Ishikawa (cell line): ENCODE data around the gene CYFIP2.

Experiments used
- CEBPB ChIP-seq: IDR thresholded peaks from 2 replicates; pipeline ENCODE4 v1.6.1; 2012
- CREB1 ChIP-seq: IDR thresholded peaks from 2 replicates; pipeline ENCODE4 v1.6.1; 2012; ENCODE audit warnings: low read depth
- EGR1 ChIP-seq: IDR thresholded peaks from 2 replicates; pipeline ENCODE4 v1.6.1; 2012
- EP300 ChIP-seq: IDR thresholded peaks from 2 replicates; pipeline ENCODE4 v1.6.1; 2012; ENCODE audit warnings: borderline replicate concordance
- FOXM1 ChIP-seq: IDR thresholded peaks from 2 replicates; pipeline ENCODE4 v1.6.1; 2012; ENCODE audit warnings: low read depth, borderline replicate concordance
- MAX ChIP-seq: IDR thresholded peaks from 2 replicates; pipeline ENCODE4 v1.6.1; 2012
- NFIC ChIP-seq: IDR thresholded peaks from 2 replicates; pipeline ENCODE4 v1.6.1; 2012
- RAD21 ChIP-seq: IDR thresholded peaks from 2 replicates; pipeline ENCODE4 v1.6.1; 2012; ENCODE audit warnings: low read depth
- TCF12 ChIP-seq: IDR thresholded peaks from 2 replicates; pipeline ENCODE4 v1.6.1; 2012; ENCODE audit warnings: low read depth
- TEAD4 ChIP-seq: IDR thresholded peaks from 2 replicates; pipeline ENCODE4 v1.6.1; 2012
- USF1 ChIP-seq: IDR thresholded peaks from 2 replicates; pipeline ENCODE4 v1.6.1; 2012
- YY1 ChIP-seq: IDR thresholded peaks from 2 replicates; pipeline ENCODE4 v1.6.1; 2012; ENCODE audit warnings: low read depth
- ZBTB7A ChIP-seq: IDR thresholded peaks from 2 replicates; pipeline ENCODE4 v1.6.1; 2012; ENCODE audit warnings: low read depth
- TF ChIP-seq, protein P1 (sequence below): IDR thresholded peaks from 2 replicates; pipeline ENCODE4 v1.6.1; 2012; ENCODE audit warnings: low read depth, mild to moderate bottlenecking

DNA sequence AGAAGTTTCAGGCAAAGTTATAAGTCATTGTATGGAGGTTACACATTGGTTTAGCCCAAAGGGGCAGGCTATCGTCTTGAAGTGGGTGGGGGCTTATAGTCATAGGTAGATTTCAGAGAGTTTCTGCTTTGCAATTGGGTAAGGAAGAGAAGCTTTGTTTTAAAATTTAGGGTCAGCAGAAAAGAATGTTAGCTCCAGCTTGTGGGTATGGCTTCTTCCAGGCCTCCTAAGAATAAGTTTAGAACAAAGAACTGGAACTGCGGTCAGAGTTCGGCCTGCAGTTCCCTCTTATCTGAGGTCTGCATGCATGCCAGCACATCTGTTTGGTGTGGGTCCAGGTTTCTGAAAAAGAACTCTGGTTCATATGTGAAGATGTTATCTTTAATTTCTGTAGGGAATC, 96.1 kb downstream of the CYFIP2 start:
- TF ChIP-seq FOXM1 = no peak
- TF ChIP-seq, protein P1, sequence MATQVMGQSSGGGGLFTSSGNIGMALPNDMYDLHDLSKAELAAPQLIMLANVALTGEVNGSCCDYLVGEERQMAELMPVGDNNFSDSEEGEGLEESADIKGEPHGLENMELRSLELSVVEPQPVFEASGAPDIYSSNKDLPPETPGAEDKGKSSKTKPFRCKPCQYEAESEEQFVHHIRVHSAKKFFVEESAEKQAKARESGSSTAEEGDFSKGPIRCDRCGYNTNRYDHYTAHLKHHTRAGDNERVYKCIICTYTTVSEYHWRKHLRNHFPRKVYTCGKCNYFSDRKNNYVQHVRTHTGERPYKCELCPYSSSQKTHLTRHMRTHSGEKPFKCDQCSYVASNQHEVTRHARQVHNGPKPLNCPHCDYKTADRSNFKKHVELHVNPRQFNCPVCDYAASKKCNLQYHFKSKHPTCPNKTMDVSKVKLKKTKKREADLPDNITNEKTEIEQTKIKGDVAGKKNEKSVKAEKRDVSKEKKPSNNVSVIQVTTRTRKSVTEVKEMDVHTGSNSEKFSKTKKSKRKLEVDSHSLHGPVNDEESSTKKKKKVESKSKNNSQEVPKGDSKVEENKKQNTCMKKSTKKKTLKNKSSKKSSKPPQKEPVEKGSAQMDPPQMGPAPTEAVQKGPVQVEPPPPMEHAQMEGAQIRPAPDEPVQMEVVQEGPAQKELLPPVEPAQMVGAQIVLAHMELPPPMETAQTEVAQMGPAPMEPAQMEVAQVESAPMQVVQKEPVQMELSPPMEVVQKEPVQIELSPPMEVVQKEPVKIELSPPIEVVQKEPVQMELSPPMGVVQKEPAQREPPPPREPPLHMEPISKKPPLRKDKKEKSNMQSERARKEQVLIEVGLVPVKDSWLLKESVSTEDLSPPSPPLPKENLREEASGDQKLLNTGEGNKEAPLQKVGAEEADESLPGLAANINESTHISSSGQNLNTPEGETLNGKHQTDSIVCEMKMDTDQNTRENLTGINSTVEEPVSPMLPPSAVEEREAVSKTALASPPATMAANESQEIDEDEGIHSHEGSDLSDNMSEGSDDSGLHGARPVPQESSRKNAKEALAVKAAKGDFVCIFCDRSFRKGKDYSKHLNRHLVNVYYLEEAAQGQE = no peak
- no peak for TF ChIP-seq EP300
- no peak for TF ChIP-seq NFIC
- TF ChIP-seq ZBTB7A = no peak
- TF ChIP-seq RAD21 = no peak
- TF ChIP-seq TEAD4 = no peak
- no peak for TF ChIP-seq MAX
- TF ChIP-seq TCF12 = no peak
- no peak for TF ChIP-seq CREB1
- no peak for TF ChIP-seq EGR1
- no peak for TF ChIP-seq YY1
- no peak for TF ChIP-seq CEBPB
- TF ChIP-seq USF1 = no peak
